HG02938 (cell line): Measurements from ENCODE around the gene PIK3CB.
A peak's percentile ranks its signal among the peaks of the same experiment; 100 is the strongest.
"Not testable (repeated sequence)": the region's sequence is repeated elsewhere in the genome, so short reads cannot be mapped to it uniquely, and the experiment has no call there.

Experiments used
- ATAC-seq: cut with Tn5 transposase; IDR thresholded peaks from one replicate; pipeline ENCODE4 v1.9.1; 2021; ENCODE audit warnings: mild to moderate bottlenecking, moderate library complexity; ENCODE audit not compliant: unreplicated experiment

The PIK3CB gene

DNA sequence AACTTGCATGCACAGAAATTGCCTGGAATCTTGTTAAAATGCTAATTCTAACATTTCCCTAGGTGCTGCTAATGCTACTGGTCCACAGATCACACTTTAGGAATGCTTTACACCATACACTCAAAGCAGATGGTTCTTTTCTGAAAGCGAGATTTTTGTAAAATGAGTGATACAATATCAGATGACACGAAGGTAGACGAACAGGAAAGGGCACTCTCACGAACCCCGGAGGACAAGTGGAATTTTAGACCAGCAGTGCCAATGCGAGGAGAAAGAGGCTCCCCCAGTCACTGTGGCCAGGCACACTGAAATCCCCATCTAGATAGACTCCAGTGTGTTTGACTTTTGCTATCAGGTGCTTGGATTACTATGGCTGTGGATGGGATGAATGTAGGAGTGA lies 205.2 kb downstream of the PIK3CB start:
- ATAC-seq = no peak

DNA sequence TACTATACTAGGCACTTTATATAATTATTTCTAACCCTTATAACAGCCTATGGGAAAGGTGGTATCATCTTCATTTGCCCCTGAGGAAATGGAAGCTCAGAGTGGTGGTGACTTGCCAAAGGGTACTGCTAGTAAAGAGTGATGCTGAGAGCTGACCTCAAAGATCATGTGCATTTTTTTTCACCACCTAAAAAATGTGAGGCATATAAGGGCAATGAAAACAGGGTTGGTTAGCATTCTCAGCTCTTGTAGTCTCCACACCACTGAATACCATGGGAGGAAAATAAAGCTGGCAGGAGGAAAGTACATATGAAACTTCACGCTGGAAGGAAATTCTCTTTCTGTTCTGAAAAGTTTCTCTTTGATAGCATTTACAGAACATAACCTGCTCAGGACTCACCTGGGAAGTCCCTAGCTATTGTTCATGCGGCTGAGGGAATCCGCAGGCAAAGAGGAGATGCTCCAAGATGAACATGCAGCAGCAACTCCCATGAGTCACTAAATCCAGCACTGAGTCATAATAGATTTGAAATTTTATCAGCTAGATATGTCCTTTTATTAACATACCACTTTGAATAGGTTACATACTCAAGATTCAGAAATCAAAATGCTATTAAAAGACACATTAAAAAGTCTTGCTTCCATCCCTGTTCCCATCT lies 208.9 kb downstream of the PIK3CB start:
- no peak for ATAC-seq

DNA sequence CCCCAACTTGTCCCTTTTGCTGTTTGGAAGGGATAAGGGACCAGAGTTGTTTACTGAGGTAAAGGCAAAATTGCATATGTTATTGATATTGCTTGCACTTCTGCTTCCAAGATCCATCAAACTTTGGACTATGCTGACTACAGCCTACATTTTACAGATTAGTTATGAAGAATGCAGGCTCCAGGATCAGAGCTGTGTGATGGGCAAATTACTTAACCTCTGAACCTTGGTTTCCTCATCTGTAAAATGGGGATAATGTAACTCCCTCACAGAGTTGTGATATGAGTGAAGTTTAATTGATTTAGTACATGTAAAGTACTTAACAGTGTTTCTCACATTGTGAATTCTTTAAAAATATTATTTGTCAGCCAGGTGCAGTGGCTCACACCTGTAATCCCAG lies 210.2 kb downstream of the PIK3CB start:
- ATAC-seq = no peak

DNA sequence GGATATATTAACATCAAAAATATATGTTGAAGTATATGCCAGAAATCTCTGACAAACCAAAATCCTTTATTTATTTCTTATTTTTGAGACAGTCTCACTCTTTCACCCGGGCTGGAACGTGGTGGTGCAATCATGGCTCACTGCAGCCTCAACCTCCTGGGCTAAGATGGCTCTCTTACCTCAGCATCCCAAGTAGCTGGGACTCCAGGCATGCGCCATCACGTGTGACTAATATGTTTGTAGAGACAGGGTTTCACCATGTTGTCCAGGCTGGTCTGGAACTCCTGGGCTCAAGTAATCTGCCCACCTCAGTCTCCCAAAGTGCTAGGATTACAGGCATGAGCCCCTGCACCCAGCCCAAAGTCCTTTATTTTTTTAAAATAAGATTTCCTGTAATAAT lies 214.3 kb downstream of the PIK3CB start:
- no peak for ATAC-seq

DNA sequence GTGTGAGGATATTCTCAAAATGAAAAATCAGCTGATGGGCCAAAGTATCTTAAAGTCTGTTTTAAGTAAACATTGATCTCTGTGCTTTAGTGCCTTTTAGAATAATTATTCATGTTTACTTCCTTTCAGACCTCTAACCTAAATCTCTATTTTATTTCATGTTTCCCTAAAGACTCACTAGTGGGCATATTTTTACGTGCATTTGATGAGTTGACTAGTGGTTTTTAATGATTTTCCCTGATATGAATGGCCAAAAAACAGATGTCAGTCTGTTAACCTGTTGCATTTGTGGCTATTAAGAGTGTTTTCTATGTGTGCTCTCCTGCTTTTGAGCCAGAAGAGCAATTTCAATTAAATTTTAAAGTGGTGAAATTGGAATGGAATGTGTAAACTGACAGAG lies 219.3 kb downstream of the PIK3CB start:
- ATAC-seq = no peak

DNA sequence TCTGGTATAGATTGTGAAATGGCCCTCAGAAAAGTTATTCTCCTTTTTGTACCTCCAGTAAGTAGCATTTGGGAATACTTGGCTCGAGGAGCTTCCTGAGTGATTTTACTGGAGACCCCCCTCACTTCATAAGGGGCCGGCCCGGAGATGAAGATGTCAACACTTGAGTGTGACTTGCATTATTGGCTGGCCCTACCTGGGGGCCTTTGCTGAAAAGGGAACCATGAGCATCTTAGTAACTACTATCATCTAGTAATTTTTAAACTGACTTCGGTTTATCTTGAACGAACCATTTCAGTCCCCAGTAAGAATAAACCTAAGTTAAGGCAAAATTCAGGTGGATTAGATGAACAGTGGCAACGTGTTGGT lies 224.8 kb downstream of the PIK3CB start:
- no peak for ATAC-seq

DNA sequence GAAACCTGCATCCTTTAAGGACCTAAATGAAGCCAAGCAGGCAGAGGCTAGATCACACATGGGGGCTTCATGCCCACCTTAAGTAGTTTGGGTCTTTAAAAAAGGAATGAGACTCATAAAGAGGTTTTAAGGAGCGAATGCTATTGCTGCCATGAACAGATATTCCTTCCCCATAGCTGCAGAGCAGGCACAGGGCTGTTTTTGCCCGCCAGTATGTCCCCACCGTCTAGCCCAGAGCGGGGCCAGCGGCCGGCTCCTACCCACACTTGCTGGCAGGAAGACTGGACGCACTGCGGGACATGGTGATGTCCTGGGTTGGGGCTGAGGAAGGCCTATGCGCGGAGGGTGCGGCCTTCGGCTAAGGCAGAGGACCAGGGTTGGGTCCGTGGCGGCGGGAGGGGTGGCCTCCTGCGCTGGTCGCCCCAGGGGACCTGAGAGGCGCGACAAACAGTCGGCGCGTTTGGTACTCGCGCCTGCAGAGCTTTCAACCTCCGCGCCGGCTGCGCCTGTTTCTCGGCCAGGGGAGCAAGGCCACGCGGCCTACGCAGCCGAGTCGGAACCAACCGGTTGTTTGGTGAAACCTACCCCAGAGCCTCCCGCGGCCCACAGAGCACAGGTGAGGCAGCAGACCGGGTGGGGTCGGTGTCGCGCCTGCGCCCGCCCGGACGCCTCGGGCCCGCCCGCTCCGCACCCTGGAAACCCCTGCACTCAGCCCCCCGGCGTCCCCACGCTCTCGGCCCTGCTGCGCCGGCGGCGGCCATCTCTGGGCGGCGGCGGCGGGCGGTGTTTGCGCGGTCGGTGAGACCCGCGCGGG lies 226.2 kb downstream of the PIK3CB start, which contains the start of gene FAIM:
Gene FAIM (plus strand): TSS at position 450 of the 814 bp plus-strand sequence. CDS start 10,956 bp downstream, outside the sequence.
- peak; percentile 71 for ATAC-seq

DNA sequence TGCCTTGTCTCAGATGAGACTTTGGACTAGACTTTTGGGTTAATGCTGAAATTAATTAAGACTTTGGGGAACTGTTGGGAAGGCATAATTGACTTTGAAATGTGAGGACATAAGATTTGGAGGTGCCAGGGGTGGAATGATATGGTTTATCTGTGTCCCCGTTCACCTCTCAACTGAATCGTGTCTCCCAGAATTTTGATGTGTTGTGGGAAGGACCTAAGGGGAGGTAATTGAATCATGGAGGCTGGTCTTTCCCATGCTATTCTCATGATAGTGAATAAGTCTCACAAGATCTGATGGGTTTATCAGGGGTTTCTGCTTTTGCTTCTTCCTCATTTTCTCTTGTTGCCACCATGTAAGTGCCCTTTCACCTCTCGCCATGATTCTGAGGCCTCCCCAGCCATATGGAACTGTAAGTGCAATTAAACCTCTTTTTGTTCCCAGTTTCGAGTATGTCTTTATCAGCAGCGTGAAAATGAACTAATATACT lies 230.6 kb downstream of the PIK3CB start:
- not testable (repeated sequence) for ATAC-seq
